ENCODE measurements around the gene SP2. TPM values are rescaled to one million over a fixed set of nuclear protein-coding genes. Genes with fewer than 3 reads are reported as not detected.
A peak's percentile ranks its signal among the peaks of the same experiment; 100 is the strongest.

Gene SP2
- total RNA-seq, 4 donors from 2014 or later: 4.0 to 9.9 (median 9.2) TPM

GRCh38 chr17:47945529-47946508, 49.8 kb downstream of the SP2 start:
- no peak for DNase-seq
- H3K4me3 ChIP-seq: no peak overlapping the region
- no peaks in the 10 kb centered on the region for H3K27me3 ChIP-seq
- TF ChIP-seq POLR2A (IDR thresholded peaks at IDR 0.05) (no peak), CTCF (IDR thresholded peaks at IDR 0.05) (no peak)
- no peaks in the 10 kb centered on the region for H3K9me3 ChIP-seq
- H3K4me1 ChIP-seq: peaks cover 24 to 92% (median 32%) of the 10 kb centered on the region in 3 donors
- WGBS, 2 donors: 86 to 93% methylated on average over 4 to 6 of the region's 10 CpGs
- H3K27ac ChIP-seq: peak overlapping the region in 3 of 4 donors; percentile 27 to 59 (median 28)
- intact Hi-C loops (cut with DNase I): no loop called here
- H3K36me3 ChIP-seq: peaks cover 0 to 40% (median 11%) of the 10 kb centered on the region in 3 donors

GRCh38 chr17:47946516-47946915, 50.5 kb downstream of the SP2 start:
- Histone ChIP-seq H3K9me3 (no peaks in the 10 kb centered on the region), H3K4me3 (no peak overlapping the region), H3K27ac (peak overlapping the region in 3 of 4 donors; percentile 27 to 59 (median 35)), H3K4me1 (peaks cover 21 to 93% (median 29%) of the 10 kb centered on the region in 3 donors), H3K36me3 (peaks cover 0 to 46% (median 11%) of the 10 kb centered on the region in 3 donors), H3K27me3 (no peaks in the 10 kb centered on the region)
- no CpG with 5 or more reads among the region's 6 CpGs for WGBS, 2 donors
- DNase-seq: no peak
- TF ChIP-seq CTCF (IDR thresholded peaks at IDR 0.05) (no peak), POLR2A (IDR thresholded peaks at IDR 0.05) (no peak)
- intact Hi-C loops (cut with DNase I): no loop called here

GRCh38 chr17:47946929-47947397, 50.9 kb downstream of the SP2 start:
- intact Hi-C loops (cut with DNase I): no loop called here
- H3K4me3 ChIP-seq: no peak overlapping the region
- TF ChIP-seq POLR2A (IDR thresholded peaks at IDR 0.05): no peak
- TF ChIP-seq CTCF (IDR thresholded peaks at IDR 0.05): peak; percentile 57 to 89 (median 84)
- no peaks in the 10 kb centered on the region for H3K9me3 ChIP-seq
- no peaks in the 10 kb centered on the region for H3K27me3 ChIP-seq
- H3K27ac ChIP-seq: peak overlapping the region in 3 of 4 donors; percentile 35 to 59 (median 40)
- peak; percentile 12 for DNase-seq
- peaks cover 21 to 90% (median 28%) of the 10 kb centered on the region in 3 donors for H3K4me1 ChIP-seq
- peaks cover 0 to 51% (median 11%) of the 10 kb centered on the region in 3 donors for H3K36me3 ChIP-seq
- 13 to 27% methylated on average over 2 of the region's 2 CpGs for WGBS, 2 donors

GRCh38 chr17:47948706-47949196, 52.7 kb downstream of the SP2 start:
- 17 to 31% methylated on average over 5 of the region's 5 CpGs for WGBS, 2 donors

More at GRCh38 chr17:47948706-47949196, 52.7 kb downstream of the SP2 start:
- peak overlapping the region; percentile 60 to 80 (median 78) for H3K27ac ChIP-seq
- intact Hi-C loops (cut with DNase I): no loop called here
- no peaks in the 10 kb centered on the region for H3K9me3 ChIP-seq
- H3K4me3 ChIP-seq: no peak overlapping the region
- H3K4me1 ChIP-seq: peaks cover 13 to 90% (median 23%) of the 10 kb centered on the region in 3 donors
- H3K27me3 ChIP-seq: no peaks in the 10 kb centered on the region
- no peak for DNase-seq
- H3K36me3 ChIP-seq: peaks cover 0 to 65% (median 11%) of the 10 kb centered on the region in 3 donors
- no peak for TF ChIP-seq POLR2A (IDR thresholded peaks at IDR 0.05)
- no peak for TF ChIP-seq CTCF (IDR thresholded peaks at IDR 0.05)

Measured in esophagus squamous epithelium (tissue), 5 donors.